ENCODE results near the gene QSOX1.

DNA sequence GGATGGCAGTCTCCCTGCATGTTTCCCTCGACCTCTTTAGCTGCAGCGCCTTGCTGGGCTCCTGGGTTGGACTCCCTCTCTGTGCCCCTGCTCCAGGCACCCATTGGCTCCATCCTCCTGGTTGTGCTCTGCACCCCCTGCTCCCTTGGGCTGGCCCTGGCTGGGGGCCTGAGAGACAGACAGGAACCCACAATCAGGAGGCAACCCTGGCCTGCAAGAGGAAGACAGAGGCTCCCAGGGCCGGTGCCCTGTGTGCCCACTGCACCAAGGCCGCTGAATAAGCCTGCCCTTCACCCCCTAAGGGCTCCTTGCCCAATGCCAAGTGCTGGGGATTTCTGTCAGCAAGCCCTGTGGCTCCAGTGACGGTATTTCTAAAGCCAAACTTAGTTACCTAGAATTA lies 43.9 kb downstream of the QSOX1 start:
- no peak for TF ChIP-seq CTCF (conservative IDR thresholded peaks at IDR 0.05)
- no peak for TF ChIP-seq EZH2 (IDR thresholded peaks at IDR 0.05; ENCODE audit: low read depth)
